Measurements from ENCODE around the gene MSRB1. TPM values are rescaled to one million over a fixed set of nuclear protein-coding genes. Genes with fewer than 3 reads are reported as not detected.

MSRB1 gene
- total and polyA plus RNA-seq, 2 of the 13 experiments (the other 11 are each of a cell fraction or from before 2014, with no cell fraction given): 32.1 to 75.4 TPM

GRCh38 chr16:1949507-1949906 is 6.5 kb upstream of the MSRB1 start:
- H3K27me3 ChIP-seq (ENCODE audit: control insufficient read depth in 1 of 2, insufficient read depth in 2 of 2, low read length in 2 of 2): peaks cover 3 to 19% of the 10 kb centered on the region in 2 experiments; a peak in 4 of 5 replicates
- CTCF ChIA-PET (ENCODE audit: low intra/inter-chr PET ratio, low total read pairs): no interaction called here
- H3K4me1 ChIP-seq (ENCODE audit: insufficient read depth, low read length): peaks cover 33% of the 10 kb centered on the region
- no peak overlapping the region for H3K27ac ChIP-seq (ENCODE audit: extremely low read length, insufficient read depth, low read length)
- no TSS peak for BruUV-seq (replicated peaks)
- H4K20me1 ChIP-seq (ENCODE audit: insufficient read depth, low read length): no peaks in the 10 kb centered on the region
- no peak for ATAC-seq
- no peak overlapping the region for H3K4me2 ChIP-seq (ENCODE audit: low read depth, low read length)
- no peaks in the 10 kb centered on the region for H3K36me3 ChIP-seq (replicated peaks in 1 of 2; ENCODE audit: control insufficient read depth in 1 of 2, insufficient read depth in 2 of 2, low read length in 2 of 2)
- no peak overlapping the region for H3K4me3 ChIP-seq (replicated peaks in 1 of 3; ENCODE audit: insufficient read depth in 1 of 3, low read depth in 2 of 3, low read length in 3 of 3)
- H3K79me2 ChIP-seq (ENCODE audit: insufficient read depth, low read length): no peaks in the 10 kb centered on the region
- TF ChIP-seq KDM3A (CRISPR knock-in tag; IDR thresholded peaks at IDR 0.05; ENCODE audit: low read depth) (no peak), PITX1 (CRISPR knock-in tag; IDR thresholded peaks at IDR 0.05) (no peak), TOE1 (CRISPR knock-in tag; IDR thresholded peaks at IDR 0.05) (no peak), ZNF350 (CRISPR knock-in tag; IDR thresholded peaks at IDR 0.05; ENCODE audit: borderline replicate concordance, low read depth) (no peak)
- no peak overlapping the region for H2AFZ ChIP-seq (ENCODE audit: low read length)
- whole genome bisulfite sequencing (ENCODE audit: low lambda C conversion rate): 77% methylated on average over 11 of the region's 11 CpGs
- POLR2A ChIA-PET: interaction anchor here (3.4 to 3.6 kb wide), 2 partner anchors 9 to 15 kb away, joined by 26 to 27 read pairs; partner anchors contain the start of gene RPS2
- H3K9me3 ChIP-seq (ENCODE audit: low read length): no peaks in the 10 kb centered on the region
- no peak overlapping the region for H3K9ac ChIP-seq (ENCODE audit: insufficient read depth, low read depth, low read length)
- intact Hi-C loops (cut with micrococcal nuclease; ENCODE audit: unreplicated experiment) (no loop called here), in situ Hi-C loops (cut with HindIII; ENCODE audit: extremely low pct_ligation_motif_present, low pct_unique_long_range_greater_than_20kb) (no loop called here)
- no peak for DNase-seq (ENCODE audit: low spot score)
- no peak for FAIRE-seq

- intact Hi-C loops (cut with micrococcal nuclease; ENCODE audit: unreplicated experiment): no loop called here
- POLR2A ChIA-PET: interaction anchor here (1.6 to 3.2 kb wide), 3 partner anchors 13 to 17 kb away, joined by 4 to 18 read pairs (median 8); partner anchors contain the start of gene RPS2
- Histone ChIP-seq H3K4me1 (ENCODE audit: insufficient read depth, low read length) (peaks cover 35% of the 10 kb centered on the region), H3K36me3 (replicated peaks in 1 of 2; ENCODE audit: control insufficient read depth in 1 of 2, insufficient read depth in 2 of 2, low read length in 2 of 2) (no peaks in the 10 kb centered on the region), H2AFZ (ENCODE audit: low read length) (no peak overlapping the region), H4K20me1 (ENCODE audit: insufficient read depth, low read length) (no peaks in the 10 kb centered on the region; the same call in 1 of the 2 replicates), H3K9ac (ENCODE audit: insufficient read depth, low read depth, low read length) (no peak overlapping the region), H3K79me2 (ENCODE audit: insufficient read depth, low read length) (peaks cover 7% of the 10 kb centered on the region), H3K9me3 (ENCODE audit: low read length) (no peaks in the 10 kb centered on the region), H3K27me3 (ENCODE audit: control insufficient read depth in 1 of 2, insufficient read depth in 2 of 2, low read length in 2 of 2) (peaks cover 0 to 5% of the 10 kb centered on the region in 2 experiments; a peak in 1 of 5 replicates), H3K4me3 (replicated peaks in 1 of 3; ENCODE audit: insufficient read depth in 1 of 3, low read depth in 2 of 3, low read length in 3 of 3) (no peak overlapping the region), H3K4me2 (ENCODE audit: low read depth, low read length) (no peak overlapping the region), H3K27ac (ENCODE audit: extremely low read length, insufficient read depth, low read length) (no peak overlapping the region)
- in situ Hi-C loops (cut with HindIII; ENCODE audit: extremely low pct_ligation_motif_present, low pct_unique_long_range_greater_than_20kb): no loop called here
- no TSS peak for BruUV-seq (replicated peaks)
- DNase-seq (ENCODE audit: low spot score) (no peak), ATAC-seq (no peak), FAIRE-seq (no peak)
- WGBS (ENCODE audit: low lambda C conversion rate): 40% methylated on average over 3 of the region's 9 CpGs
- CTCF ChIA-PET (ENCODE audit: low intra/inter-chr PET ratio, low total read pairs): no interaction called here
- no peak for TF ChIP-seq NCOA1 (CRISPR knock-in tag; IDR thresholded peaks at IDR 0.05)
- TF ChIP-seq ZNF329 (CRISPR knock-in tag; IDR thresholded peaks at IDR 0.05; ENCODE audit: low read depth): no peak
- TF ChIP-seq JUN (CRISPR knock-in tag; IDR thresholded peaks at IDR 0.05): no peak
- TF ChIP-seq ZNF552 (CRISPR knock-in tag; IDR thresholded peaks at IDR 0.05; ENCODE audit: borderline replicate concordance): no peak
- no peak for TF ChIP-seq PRMT3 (CRISPR knock-in tag; IDR thresholded peaks at IDR 0.05; ENCODE audit: borderline replicate concordance, low read depth)
- TF ChIP-seq SOX6 (IDR thresholded peaks at IDR 0.05): no peak
- no peak for TF ChIP-seq SOX6 (CRISPR knock-in tag; IDR thresholded peaks at IDR 0.05)
- TF ChIP-seq E2F2 (CRISPR knock-in tag; IDR thresholded peaks at IDR 0.05; ENCODE audit: borderline replicate concordance): no peak
- no peak for TF ChIP-seq CCAR2 (optimal IDR thresholded peaks at IDR 0.05; ENCODE audit: low read depth, low read length)
- TF ChIP-seq ZNF782 (CRISPR knock-in tag; IDR thresholded peaks at IDR 0.05; ENCODE audit: borderline replicate concordance): no peak
- TF ChIP-seq ISL2 (CRISPR knock-in tag; IDR thresholded peaks at IDR 0.05): no peak
- no peak for TF ChIP-seq ZNF652 (CRISPR knock-in tag; IDR thresholded peaks at IDR 0.05; ENCODE audit: borderline replicate concordance, low read depth)
- TF ChIP-seq DNMT3B (CRISPR knock-in tag; conservative IDR thresholded peaks at IDR 0.05): no peak
- TF ChIP-seq SMARCC2 (IDR thresholded peaks at IDR 0.05): no peak
- TF ChIP-seq NAIF1 (CRISPR knock-in tag; IDR thresholded peaks at IDR 0.05; ENCODE audit: borderline replicate concordance): no peak
- TF ChIP-seq ATF4 (CRISPR knock-in tag; IDR thresholded peaks at IDR 0.05): no peak
Measured at GRCh38 chr16:1947369-1947670, 4.3 kb upstream of the MSRB1 start.

Data from HepG2 (cell line).